DND-41 (cell line): Measurements from ENCODE around the gene TSHR.
"Not testable (repeated sequence)": the region's sequence is repeated elsewhere in the genome, so short reads cannot be mapped to it uniquely, and the experiment has no call there.

Experiments used
- CTCF ChIP-seq: IDR thresholded peaks from 2 replicates; pipeline ENCODE4 v1.5.1; 2012; ENCODE audit warnings: borderline replicate concordance, low read length, moderate library complexity, mild to moderate bottlenecking; ENCODE audit not compliant: poor library complexity, severe bottlenecking; ENCODE audit errors: extremely low read depth
- EZH2 ChIP-seq: IDR thresholded peaks from 3 replicates; pipeline ENCODE4 v1.6.1; 2012; ENCODE audit warnings: borderline replicate concordance, low read depth, mild to moderate bottlenecking, moderate library complexity, low read length, inconsistent platforms; ENCODE audit not compliant: severe bottlenecking

- TF ChIP-seq CTCF, EZH2: not testable (repeated sequence)
These were observed 98.6 kb downstream of the TSHR start for GRCh38 chr14:81054057-81054456.
